ENCODE measurements around the gene GYG1. TPM values are rescaled to one million over a fixed set of nuclear protein-coding genes. Genes with fewer than 3 reads are reported as not detected.

GYG1 gene
- total RNA-seq, 4 donors from 2014 or later = 6.7 to 12.3 (median 7.5) TPM

DNA sequence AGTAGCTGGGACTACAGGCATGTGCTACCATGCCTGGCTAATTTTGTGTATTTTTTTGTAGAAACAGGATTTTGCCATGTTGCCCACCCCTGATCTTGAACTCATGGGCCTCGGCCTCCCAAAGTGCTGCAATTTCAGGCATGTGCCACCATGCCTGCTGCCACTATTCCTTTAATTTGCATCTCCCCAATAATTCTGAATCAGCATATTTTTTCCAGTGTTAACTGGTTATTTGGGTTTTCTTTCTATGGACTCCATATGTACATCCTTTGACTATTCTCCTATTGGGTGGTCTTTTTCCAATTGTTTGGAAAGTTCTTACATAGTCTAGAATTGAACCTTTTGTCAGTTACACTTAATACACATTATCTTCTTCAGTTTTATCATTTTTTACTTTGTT, 66.9 kb downstream of the GYG1 start:
- DNase-seq (ENCODE audit: low spot score in 2 of 2) = no peak
- H3K4me3 ChIP-seq (ENCODE audit: low read depth, poor library complexity, severe bottlenecking) = no peak overlapping the region
- TF ChIP-seq CTCF (IDR thresholded peaks at IDR 0.05) (no peak), POLR2A (IDR thresholded peaks at IDR 0.05) (no peak)
- intact Hi-C loops (cut with DNase I; ENCODE audit: low total_unique reads) = no loop called here
- 96 to 97% methylated on average over 1 of the region's 1 CpG for WGBS, 2 donors

DNA sequence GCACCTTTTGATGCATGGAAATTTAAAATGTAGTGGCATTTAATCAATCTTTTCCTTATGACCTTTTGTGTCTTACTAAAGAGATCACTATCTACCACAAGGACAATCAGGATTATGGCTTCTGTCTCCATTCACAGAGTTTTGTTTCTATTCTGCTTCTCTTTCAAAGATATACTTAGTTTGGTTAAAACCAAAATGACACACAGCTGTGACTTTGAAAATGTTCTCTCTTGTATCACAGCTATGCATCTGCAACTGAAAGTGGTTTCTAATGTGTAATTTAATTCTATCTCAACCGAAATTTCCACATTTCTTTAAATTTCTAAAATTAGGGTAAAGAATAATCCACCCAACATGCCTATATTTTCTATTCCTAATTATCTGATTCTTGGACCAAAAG, 67.3 kb downstream of the GYG1 start:
- DNase-seq (ENCODE audit: low spot score in 2 of 2) = no peak
- intact Hi-C loops (cut with DNase I; ENCODE audit: low total_unique reads) = no loop called here
- H3K4me3 ChIP-seq (ENCODE audit: low read depth, poor library complexity, severe bottlenecking) = no peak overlapping the region
- WGBS, 2 donors = 91 to 95% methylated on average over 1 of the region's 1 CpG
- no peak for TF ChIP-seq CTCF (IDR thresholded peaks at IDR 0.05)
- no peak for TF ChIP-seq POLR2A (IDR thresholded peaks at IDR 0.05)

GRCh38 chr3:149061776-149062175, 70.4 kb downstream of the GYG1 start:
- WGBS, 2 donors = 91 to 95% methylated on average over 2 of the region's 2 CpGs
- H3K4me3 ChIP-seq (ENCODE audit: low read depth, poor library complexity, severe bottlenecking) = no peak overlapping the region
- intact Hi-C loops (cut with DNase I; ENCODE audit: low total_unique reads) = no loop called here
- DNase-seq (ENCODE audit: low spot score in 2 of 2) = no peak
- TF ChIP-seq POLR2A (IDR thresholded peaks at IDR 0.05) (no peak), CTCF (IDR thresholded peaks at IDR 0.05) (no peak)

GRCh38 chr3:149067883-149068282, 76.5 kb downstream of the GYG1 start:
- intact Hi-C loops (cut with DNase I; ENCODE audit: low total_unique reads) = no loop called here
- H3K4me3 ChIP-seq (ENCODE audit: low read depth, poor library complexity, severe bottlenecking) = no peak overlapping the region
- no peak for DNase-seq (ENCODE audit: low spot score in 2 of 2)
- WGBS, 2 donors = 93% methylated on average over 8 of the region's 8 CpGs
- TF ChIP-seq CTCF (IDR thresholded peaks at IDR 0.05) (no peak), POLR2A (IDR thresholded peaks at IDR 0.05) (no peak)

Other genes with a start within 250 kb of the GYG1 start
- 10 to 100 TPM in 1 of 4 donors, under 1 TPM in 2, not detected in 1; 0.69 to 12.0 (median 0.97) TPM for gene CPB1, start 163.7 kb upstream of the GYG1 start, total RNA-seq
- gene CPA3, start 126.2 kb upstream of the GYG1 start, total RNA-seq = 10 to 100 TPM in 1 of 4 donors, 1 to 10 TPM in 3; 1.9 to 19.8 (median 4.1) TPM
- gene HLTF, start 95.0 kb downstream of the GYG1 start, total RNA-seq = 1 to 10 TPM; 3.3 to 7.7 (median 5.7) TPM
- gene HPS3, start 138.1 kb downstream of the GYG1 start, total RNA-seq = 10 to 100 TPM in 1 of 4 donors, 1 to 10 TPM in 3; 5.7 to 11.3 (median 8.2) TPM
- gene CP, start 230.3 kb downstream of the GYG1 start, total RNA-seq = 10 to 100 TPM in 3 of 4 donors, 1 to 10 TPM in 1; 7.2 to 35.8 (median 13.0) TPM

Data from lower leg skin (tissue), 4 donors.